ENCODE data around the gene SCYGR2. TPM values are rescaled to one million over a fixed set of nuclear protein-coding genes. Genes with fewer than 3 reads are reported as not detected.
A peak's percentile ranks its signal among the peaks of the same experiment; 100 is the strongest.
"Not testable (repeated sequence)": the region's sequence is repeated elsewhere in the genome, so short reads cannot be mapped to it uniquely, and the experiment has no call there.

The SCYGR2 gene
- not detected for total RNA-seq
- long read RNA-seq, result 0 reads

- not testable (repeated sequence) for DNase-seq (ENCODE audit: low spot score)
These were observed at the start of gene SCYGR2 for GRCh38 chr2:227598835-227599503. Gene SCYGR2 (plus strand): TSS chr2:227598893. CDS start chr2:227598893, 0 bp downstream.

- no peak for DNase-seq (ENCODE audit: low spot score)
These were observed 46.9 kb upstream of the SCYGR2 start for GRCh38 chr2:227551836-227552235.

GRCh38 chr2:227562581-227562980 is 36.1 kb upstream of the SCYGR2 start:
- no peak for DNase-seq (ENCODE audit: low spot score)

- no peak for DNase-seq (ENCODE audit: low spot score)
These were observed 33.6 kb upstream of the SCYGR2 start for GRCh38 chr2:227565080-227565479.

GRCh38 chr2:227566012-227566411 is 32.7 kb upstream of the SCYGR2 start:
- no peak for DNase-seq (ENCODE audit: low spot score)

- no peak for DNase-seq (ENCODE audit: low spot score)
These were observed 29.9 kb upstream of the SCYGR2 start for GRCh38 chr2:227568852-227569169.

- no peak for DNase-seq (ENCODE audit: low spot score)
These were observed 28.1 kb upstream of the SCYGR2 start for GRCh38 chr2:227570615-227571014.

GRCh38 chr2:227576110-227576509 is 22.6 kb upstream of the SCYGR2 start:
- DNase-seq (ENCODE audit: low spot score), result no peak

GRCh38 chr2:227576812-227577211 is 21.9 kb upstream of the SCYGR2 start:
- DNase-seq (ENCODE audit: low spot score), result no peak

- DNase-seq (ENCODE audit: low spot score), result no peak
These were observed 21.1 kb upstream of the SCYGR2 start for GRCh38 chr2:227577555-227577954.

- no peak for DNase-seq (ENCODE audit: low spot score)
These were observed 20.1 kb upstream of the SCYGR2 start for GRCh38 chr2:227578642-227579041.

- DNase-seq (ENCODE audit: low spot score), result no peak
These were observed 18.9 kb upstream of the SCYGR2 start for GRCh38 chr2:227579791-227580190.

- no peak for DNase-seq (ENCODE audit: low spot score)
These were observed 16.3 kb upstream of the SCYGR2 start for GRCh38 chr2:227582369-227582768.

- no peak for DNase-seq (ENCODE audit: low spot score)
These were observed 5.9 kb upstream of the SCYGR2 start for GRCh38 chr2:227592694-227593387.

- DNase-seq (ENCODE audit: low spot score), result no peak
These were observed 2.9 kb upstream of the SCYGR2 start for GRCh38 chr2:227595797-227596196.

GRCh38 chr2:227597036-227597435 is 1.7 kb upstream of the SCYGR2 start:
- no peak for DNase-seq (ENCODE audit: low spot score)

GRCh38 chr2:227597998-227598397 is 695 bp upstream of the SCYGR2 start:
- DNase-seq (ENCODE audit: low spot score), result no peak

- no peak for DNase-seq (ENCODE audit: low spot score)
These were observed 3.7 kb downstream of the SCYGR2 start for GRCh38 chr2:227602358-227602757.

GRCh38 chr2:227606476-227606875 is 7.8 kb downstream of the SCYGR2 start:
- no peak for DNase-seq (ENCODE audit: low spot score)

GRCh38 chr2:227607941-227608340 is 9.2 kb downstream of the SCYGR2 start:
- DNase-seq (ENCODE audit: low spot score), result no peak

- peak; percentile 51 for DNase-seq (ENCODE audit: low spot score)
These were observed 10.1 kb downstream of the SCYGR2 start for GRCh38 chr2:227608561-227609338.

- no peak for DNase-seq (ENCODE audit: low spot score)
These were observed 11.4 kb downstream of the SCYGR2 start for GRCh38 chr2:227610123-227610522.
